H54 (cell line): ENCODE results near the gene PCNX3.
"Not testable (repeated sequence)": the region's sequence is repeated elsewhere in the genome, so short reads cannot be mapped to it uniquely, and the experiment has no call there.

Experiments
- DNase-seq: peaks from one replicate; pipeline ENCODE4 v3.0.0; 2011; ENCODE audit warnings: low spot score, mixed read lengths; ENCODE audit not compliant: insufficient read length
- FAIRE-seq: peaks from 3 replicates; lab custom pipeline; 2011; peaks lifted over from hg19 to GRCh38; lab: Jason Lieb, UNC
- POLR2A ChIP-seq: IDR thresholded peaks from 2 replicates; pipeline ENCODE4 v1.6.1; 2011; ENCODE audit warnings: low read depth, mild to moderate bottlenecking, low read length

PCNX3 gene

DNA sequence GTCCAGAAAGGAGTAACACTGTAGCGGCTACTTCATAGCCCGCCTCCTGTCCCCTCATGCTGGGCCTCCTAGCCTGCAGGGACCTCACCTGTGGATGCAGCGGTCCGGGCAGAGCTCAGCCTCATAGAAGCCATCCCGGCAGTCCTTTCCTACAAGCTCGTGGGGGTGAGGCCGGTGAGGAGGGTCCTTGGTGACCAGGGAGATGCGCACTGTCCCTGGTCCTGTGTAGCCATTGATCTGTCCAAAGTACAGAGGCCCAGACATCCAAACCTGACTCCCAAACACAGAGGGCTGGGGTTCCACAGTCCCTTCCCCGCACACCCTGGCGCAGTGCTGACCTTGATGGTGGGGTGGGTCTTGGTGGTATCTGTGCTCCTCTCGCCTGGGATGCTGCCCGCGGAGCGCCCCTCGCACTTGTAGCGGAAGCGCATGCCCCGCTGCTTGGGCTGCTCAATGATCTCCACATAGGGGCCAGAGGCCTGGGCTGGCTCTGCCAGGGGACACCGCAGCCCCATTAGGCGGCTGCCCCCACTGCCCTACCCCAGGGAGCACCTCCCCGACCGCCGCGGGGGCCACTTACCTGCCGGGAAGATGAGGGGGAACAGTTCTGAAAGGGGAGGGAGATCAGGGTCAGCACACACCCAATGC is 46.1 kb downstream of the PCNX3 start:
- no peak for FAIRE-seq
- no peak for TF ChIP-seq POLR2A
- no peak for DNase-seq

DNA sequence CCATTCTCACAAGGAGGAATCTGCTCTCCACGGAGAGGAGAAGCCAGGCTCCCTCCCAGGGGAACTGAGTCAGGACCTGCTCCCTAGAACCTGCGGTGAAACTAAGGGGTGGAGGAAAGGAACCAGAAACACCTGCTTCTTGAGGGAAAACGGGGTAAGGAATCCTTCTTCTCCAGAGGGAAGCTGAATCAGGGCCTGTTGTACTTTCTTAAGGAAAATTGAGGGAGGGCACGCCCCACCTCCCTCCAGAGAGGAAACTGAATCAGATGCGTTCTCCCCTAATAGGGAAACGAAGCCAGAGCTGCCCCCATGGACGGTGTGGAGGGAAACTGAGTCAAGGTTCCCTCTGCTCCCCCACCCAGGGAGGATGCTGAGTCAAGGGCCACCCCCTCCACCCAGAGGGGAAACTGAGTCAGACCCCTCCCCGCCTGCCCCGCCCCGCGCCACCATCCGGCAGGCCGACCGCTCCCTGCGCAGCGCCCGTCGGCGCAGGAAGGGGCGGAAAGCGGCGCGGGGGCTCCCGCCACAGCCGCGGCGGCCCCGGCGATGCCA is 46.7 kb downstream of the PCNX3 start:
- DNase-seq (no peak), FAIRE-seq (no peak)
- TF ChIP-seq POLR2A, result no peak

DNA sequence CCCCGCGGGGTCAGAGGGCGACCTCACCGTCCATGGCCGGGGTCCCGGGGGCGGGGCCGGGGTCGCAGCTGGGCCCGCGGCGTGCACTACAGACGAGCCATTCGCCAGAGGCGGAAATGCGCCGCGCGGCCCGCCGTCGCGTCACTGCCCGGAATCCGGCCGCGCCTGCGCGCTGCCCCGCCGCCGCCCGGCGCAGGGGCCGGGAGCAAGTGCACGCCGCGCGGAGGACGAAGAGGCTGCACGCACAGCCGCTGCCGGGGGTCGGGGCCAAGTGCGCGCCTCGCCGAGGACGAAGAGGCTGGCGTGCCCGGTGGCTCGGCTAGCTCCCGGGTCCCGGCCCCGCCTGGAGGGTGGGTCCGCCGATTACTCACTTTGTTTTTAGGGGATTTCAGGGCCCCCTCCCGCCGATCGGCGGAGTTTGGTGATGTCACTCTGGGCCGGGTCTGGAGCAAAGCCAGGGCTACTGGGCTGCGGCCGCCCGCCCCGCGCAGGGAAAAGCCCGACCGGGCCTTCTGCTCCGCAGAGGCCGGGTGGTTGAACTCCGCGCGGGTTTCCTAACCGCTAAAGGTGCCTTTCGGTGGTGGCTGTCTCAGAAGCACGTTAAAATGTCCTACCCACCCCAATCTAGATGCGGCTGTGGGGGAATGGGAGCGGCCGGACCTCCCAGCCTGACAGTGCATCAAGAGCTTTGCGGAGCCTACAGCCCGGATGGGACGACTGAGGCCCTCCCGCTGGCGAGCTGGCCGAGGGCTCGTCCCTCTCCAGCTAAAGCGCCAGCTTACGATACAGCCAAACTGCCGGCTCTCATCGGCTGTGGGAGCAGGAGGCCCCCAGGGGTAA is 47.4 kb downstream of the PCNX3 start, which contains the start of gene RELA:
TSS of gene RELA (minus strand) at position 118 of the 840 bp plus-strand sequence. CDS start at position 34, 84 bp downstream.
- FAIRE-seq, result no peak
- TF ChIP-seq POLR2A, result peak; percentile 69
- DNase-seq, result peak; percentile 87

DNA sequence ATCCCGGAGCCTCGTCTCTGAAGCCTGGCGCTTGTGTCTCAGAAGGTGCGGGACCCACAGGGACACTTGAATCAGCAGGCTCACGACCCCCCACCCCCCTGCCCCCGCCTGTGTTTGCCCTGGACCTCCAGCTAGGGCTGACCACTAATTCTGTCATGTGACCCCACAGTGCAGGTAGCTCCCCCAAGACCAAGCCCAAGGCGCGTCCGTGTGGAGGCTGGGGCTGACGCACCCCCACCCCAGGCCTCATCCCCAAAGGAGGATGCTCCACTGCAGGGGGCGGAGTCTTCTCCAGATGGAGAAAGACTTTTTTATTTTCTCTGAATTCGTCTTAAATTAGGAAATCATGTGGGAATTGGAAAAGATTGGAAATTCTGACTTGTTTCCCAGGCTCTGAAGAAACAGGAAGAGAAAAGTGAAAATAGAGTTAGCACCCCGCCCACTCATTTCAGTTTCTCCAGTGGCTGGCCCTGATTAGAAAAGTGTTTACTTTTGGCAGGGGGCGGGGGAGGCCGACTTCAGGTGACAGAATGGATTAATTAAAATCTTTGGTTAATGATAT is 48.1 kb downstream of the PCNX3 start:
- FAIRE-seq, result no peak
- 0 out of 2 replicates have a peak, but pooled peaks have one; percentile 23 for TF ChIP-seq POLR2A
- DNase-seq, result no peak

DNA sequence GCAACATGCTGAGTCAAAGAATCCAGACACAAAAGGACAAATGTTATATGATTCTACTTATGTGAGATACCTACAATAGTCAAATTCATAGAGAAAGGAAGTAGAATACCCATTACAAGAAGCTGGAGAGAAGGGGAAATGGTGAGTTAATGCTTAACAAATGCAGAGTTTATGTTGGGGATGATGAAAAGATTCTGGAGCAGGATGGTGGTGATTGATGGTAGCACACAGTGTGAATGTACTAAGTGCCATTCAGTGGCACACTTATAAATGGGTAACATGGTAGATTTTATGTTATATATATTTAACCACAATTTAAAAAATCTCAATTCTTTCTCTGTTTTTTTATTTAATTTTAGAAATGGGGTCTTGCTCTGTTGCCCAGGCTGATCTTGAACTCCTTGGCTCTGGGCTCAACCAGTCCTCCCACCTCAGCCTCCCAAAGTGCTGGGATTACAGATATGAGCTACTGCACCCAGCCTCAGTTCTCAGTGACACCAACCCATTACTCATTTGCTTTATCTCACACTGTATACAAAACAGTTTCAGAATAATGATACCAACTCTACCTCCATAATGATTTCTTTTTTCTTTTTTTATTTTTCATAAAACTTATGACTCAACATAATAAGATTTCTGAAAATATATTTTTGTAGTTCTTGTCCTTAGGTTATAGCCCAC is 56.7 kb downstream of the PCNX3 start:
- FAIRE-seq (no peak), DNase-seq (no peak)
- TF ChIP-seq POLR2A, result no peak

DNA sequence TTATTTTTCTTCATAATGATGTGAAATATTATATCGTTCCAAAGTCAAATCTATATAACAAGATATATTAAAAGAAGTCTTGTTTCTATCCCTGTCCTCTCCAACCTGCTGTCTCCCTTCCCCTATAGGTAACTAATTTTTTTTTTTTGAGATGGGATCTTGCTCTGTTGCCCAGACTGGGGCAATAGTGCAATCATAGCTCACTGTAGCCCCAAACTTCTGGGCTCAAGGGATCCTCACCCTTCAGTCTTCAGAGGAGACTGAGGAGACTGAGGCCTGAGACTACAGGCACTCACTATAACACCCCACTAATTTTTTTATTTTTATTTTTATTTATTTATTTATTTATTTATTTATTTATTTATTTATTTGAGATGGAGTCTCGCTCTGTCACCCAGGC is 57.4 kb downstream of the PCNX3 start:
- no peak for FAIRE-seq
- no peak for TF ChIP-seq POLR2A
- DNase-seq, result no peak

DNA sequence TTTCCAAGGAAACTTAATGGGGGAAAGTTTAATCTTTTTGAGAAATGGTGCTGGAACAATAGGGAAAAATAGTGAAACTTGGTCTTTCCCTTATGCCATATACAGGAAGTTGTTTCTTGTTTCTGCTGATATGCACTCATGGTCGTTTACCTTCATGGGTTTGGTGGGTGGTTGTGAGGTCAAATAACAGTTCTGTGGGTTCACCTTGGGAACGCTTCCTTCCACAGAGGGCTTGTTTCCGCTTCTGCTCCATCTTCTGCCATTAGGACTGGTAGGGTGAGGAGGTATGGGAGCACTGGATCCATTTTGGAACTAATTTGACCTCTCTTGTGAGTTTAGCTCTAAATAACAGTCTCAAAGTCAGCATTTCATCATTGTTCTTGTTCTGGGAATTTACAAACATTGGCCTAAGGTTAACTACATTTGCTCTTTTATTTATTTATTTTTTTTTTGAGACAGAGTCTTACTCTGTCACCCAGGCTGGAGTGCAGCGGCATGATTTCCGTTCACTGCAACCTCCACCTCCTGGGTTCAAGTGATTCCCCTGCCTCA is 64.7 kb downstream of the PCNX3 start:
- no peak for DNase-seq
- no peak for FAIRE-seq
- no peak for TF ChIP-seq POLR2A

GRCh38 chr11:65683480-65683879 is 67.9 kb downstream of the PCNX3 start:
- FAIRE-seq, DNase-seq: not testable (repeated sequence)

DNA sequence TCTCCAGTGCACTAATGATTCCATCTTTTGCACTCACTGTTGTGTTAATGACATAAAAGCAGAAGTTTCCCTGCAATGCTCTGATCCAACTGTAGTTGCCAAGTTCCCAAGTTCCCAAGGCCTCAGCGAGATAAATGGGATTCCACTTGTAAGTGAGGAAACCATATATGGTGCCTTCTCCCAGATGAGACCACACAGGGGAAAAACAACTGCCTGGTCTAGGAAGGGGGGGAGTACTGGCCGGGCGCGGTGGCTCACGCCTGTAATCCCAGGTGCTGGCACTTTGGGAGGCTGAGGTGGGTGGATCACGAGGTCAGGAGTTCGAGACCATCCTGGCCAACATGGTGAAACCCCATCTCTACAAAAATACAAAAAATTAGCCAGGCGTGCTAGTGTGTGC is 70.4 kb downstream of the PCNX3 start:
- no peak for FAIRE-seq
- TF ChIP-seq POLR2A, result no peak

More for the DNA sequence above, 70.4 kb downstream of the PCNX3 start:
- no peak for DNase-seq
